HG03457 (cell line): ENCODE results near the gene CDH13.

Source experiments
- ATAC-seq: cut with Tn5 transposase; IDR thresholded peaks from one replicate; pipeline ENCODE4 v1.9.1; 2021; ENCODE audit warnings: moderate number of reproducible peaks; ENCODE audit not compliant: unreplicated experiment

The CDH13 gene

GRCh38 chr16:83318390-83318789 is 691.6 kb downstream of the CDH13 start:
- ATAC-seq, result no peak

GRCh38 chr16:83328936-83329335 is 702.2 kb downstream of the CDH13 start:
- ATAC-seq, result no peak

- no peak for ATAC-seq
These were observed 702.7 kb downstream of the CDH13 start for GRCh38 chr16:83329441-83329840.

GRCh38 chr16:83330251-83330650 is 703.5 kb downstream of the CDH13 start:
- no peak for ATAC-seq

DNA sequence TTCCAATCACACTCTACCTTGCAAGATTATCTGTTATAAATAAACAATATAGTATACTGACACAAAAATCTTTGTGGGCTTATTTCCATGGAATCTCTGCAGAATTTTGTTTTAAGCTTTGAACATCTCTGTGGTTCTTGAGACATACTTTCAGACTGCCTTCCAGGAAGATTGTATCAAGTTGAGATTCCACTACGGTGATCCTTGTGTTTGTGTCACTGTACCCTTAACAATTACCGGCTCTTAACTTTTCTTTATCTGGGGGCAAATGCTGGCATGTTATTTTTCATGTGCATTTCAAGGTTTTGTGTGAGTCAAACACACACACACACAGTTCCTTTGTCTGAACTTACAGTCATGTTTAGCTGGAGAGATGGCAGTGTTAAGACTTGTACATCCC is 708.3 kb downstream of the CDH13 start:
- no peak for ATAC-seq

DNA sequence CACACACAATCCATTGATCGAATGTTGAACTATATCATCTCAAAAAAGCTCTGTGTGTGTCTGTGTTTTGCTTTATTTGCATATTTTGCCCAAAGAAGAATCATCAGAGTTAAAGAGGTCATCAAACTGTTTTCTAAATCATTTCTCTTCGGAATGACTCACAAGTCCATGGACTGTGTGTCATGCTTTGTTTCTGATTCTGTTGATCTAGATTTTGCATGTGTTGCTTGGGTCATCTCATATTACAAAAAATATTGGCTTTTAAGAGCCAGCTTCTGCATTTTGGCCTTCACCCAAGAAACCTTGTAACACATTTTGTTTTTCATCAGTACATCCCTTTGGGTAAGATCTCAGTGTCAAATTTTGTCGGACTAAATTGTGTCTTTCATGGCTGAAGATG is 709.8 kb downstream of the CDH13 start:
- no peak for ATAC-seq

DNA sequence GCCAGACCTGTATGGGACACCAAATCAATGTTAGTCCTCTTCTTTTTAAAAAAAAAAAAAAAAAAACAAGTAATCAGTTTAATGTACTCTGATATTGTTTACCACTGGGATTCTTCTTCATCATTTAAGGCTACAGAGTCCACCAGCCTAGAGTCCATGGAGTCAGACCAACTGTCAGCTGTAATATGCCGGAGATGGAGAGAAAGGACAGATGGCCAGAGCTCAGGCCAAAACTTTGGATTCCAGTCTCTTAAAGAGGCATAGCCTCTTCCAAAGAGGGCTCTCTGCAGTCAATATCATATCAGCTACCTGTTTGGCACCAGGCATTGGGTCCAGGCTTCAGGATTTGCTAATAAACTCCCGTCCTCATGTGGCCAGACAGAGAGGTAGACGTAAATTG is 711.4 kb downstream of the CDH13 start:
- no peak for ATAC-seq

DNA sequence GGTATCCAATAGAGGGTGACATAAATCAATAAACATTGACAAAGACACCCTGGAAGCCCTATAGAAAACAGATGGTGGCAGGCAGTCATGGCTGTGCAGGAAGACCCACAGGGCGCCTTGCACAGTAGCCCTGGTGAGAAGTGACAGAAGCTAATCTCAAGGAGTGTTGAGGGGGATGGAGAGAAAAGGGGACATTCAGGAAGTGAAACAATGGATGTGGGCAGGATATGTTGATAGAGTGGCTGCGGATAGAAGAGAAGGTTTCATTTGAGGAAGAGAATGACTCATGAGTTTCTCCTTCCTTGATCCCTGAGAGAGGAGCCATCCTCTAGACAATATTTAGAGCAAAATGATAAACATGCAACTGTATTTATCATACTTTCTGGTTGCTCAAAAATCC is 712.2 kb downstream of the CDH13 start:
- ATAC-seq, result no peak

DNA sequence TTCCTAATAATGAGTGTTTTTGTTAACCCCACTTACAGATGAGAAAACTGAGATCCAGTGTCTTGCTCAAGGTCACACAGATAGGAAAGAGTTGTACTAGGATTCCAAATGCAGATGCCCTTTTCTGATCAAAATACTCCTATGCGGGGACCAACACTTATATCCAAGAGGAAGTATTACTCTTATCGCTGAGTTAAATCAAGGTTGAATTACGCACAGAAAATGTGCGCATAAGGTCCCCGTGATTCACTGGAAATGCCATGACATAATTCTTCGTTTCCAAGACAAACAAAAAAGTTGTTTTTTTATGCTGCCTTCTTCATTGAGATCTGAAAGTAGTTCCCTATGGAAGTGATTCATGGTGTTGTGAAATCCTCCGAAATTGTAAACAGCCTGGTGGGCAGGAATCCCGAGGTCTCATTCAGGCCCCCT is 717.2 kb downstream of the CDH13 start:
- ATAC-seq, result no peak

- no peak for ATAC-seq
These were observed 719.3 kb downstream of the CDH13 start for GRCh38 chr16:83345846-83346640.

DNA sequence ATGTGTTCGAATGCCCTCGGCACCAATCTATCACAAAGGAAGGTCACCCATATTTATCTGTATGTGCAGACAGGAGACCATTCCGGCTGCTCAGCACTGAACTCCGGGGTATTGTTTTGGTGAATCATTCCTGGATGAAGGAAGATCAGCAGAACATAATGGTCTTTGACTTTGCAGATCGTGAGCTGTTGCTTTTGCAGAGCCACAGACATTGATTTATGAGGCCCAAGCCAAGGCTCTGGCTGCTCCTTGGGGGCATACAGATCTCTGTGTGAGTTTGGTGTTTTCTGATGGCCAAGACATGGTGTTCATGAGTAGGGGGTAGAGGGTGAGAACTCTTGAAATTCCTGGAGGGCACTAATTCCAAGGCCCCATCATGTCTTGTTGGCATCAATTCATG is 722.2 kb downstream of the CDH13 start:
- ATAC-seq, result no peak

- ATAC-seq, result no peak
These were observed 723.7 kb downstream of the CDH13 start for GRCh38 chr16:83350481-83350880.

- ATAC-seq, result no peak
These were observed 725.1 kb downstream of the CDH13 start for GRCh38 chr16:83351846-83352245.

DNA sequence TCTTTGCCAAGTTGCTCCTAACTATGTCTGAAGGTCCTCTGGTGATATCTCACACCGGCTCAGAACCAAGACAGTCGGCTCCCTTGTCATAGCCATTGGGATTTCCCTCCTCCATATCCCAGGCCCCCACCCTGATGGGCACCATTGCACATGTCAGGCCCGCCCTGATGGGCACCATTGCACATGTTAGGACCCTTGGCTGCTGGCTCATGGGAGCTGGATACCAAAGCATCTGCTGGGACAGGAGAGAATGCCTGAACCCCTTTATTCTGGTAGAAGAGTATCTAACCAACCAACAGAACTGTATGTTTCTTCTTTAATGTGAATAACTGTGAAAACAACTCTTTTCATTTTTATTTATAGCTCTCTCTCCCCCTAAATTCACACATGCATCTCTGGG is 726.5 kb downstream of the CDH13 start:
- no peak for ATAC-seq

DNA sequence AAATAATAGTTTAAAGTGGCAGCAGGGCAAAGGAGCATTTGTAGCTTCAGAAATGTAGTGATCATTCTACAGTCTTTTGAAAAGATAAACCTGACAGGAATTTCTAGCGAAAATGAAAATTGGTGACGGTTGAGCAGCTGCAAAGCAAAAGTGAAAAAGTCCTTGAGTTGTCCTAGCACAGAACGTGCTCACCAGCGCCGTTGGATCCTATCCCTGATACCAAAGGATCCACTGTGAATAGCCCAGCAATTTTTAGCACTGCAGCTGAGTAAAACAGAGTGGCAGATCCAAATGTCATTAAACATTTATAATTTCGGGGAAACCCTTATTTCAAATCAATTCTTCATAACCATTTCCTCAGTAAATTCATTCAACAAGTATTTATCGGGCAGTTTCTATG is 727.2 kb downstream of the CDH13 start:
- ATAC-seq, result no peak

- ATAC-seq, result no peak
These were observed 728.9 kb downstream of the CDH13 start for GRCh38 chr16:83355570-83356218.

- no peak for ATAC-seq
These were observed 729.5 kb downstream of the CDH13 start for GRCh38 chr16:83356266-83356665.

DNA sequence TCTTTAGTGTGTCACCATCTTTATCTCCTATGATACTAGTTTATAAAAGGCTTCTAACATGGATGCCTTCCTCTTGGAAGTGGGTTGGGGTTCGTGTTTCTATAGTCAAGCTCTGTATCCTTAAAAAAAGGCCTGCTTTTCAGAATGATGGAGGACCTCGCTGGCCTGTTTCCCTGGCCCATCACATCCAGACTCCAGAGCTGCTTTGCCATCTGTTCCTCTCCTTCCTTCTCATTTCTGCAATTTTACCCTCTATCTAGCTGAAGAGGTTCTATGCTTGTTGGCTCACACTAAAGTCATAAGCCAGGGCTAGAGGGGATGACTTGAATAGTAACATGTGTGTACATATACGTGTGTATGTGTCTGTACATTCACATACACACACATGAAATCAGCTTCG is 730.2 kb downstream of the CDH13 start:
- no peak for ATAC-seq

DNA sequence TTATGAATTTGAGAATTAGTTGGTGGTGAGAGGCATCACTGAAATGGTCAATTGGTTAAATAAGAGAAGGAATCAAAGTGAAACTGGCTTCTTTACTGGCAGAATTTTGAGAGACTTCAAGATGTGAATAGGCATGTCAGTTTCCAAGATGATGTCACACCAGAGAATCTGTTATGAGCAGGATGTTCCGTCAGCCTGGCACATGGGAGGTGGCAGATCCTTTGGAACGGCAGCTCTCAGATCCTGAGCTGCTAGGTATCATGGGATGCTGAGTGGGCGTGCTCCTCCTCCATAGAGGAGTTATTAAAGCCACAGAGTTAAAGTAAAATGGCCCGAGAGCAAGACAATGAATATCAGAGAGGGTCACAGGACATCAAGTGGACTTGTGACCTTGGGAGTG is 736.8 kb downstream of the CDH13 start:
- ATAC-seq, result no peak

GRCh38 chr16:83365166-83365565 is 738.4 kb downstream of the CDH13 start:
- ATAC-seq, result no peak

GRCh38 chr16:83366228-83366627 is 739.5 kb downstream of the CDH13 start:
- ATAC-seq, result no peak

DNA sequence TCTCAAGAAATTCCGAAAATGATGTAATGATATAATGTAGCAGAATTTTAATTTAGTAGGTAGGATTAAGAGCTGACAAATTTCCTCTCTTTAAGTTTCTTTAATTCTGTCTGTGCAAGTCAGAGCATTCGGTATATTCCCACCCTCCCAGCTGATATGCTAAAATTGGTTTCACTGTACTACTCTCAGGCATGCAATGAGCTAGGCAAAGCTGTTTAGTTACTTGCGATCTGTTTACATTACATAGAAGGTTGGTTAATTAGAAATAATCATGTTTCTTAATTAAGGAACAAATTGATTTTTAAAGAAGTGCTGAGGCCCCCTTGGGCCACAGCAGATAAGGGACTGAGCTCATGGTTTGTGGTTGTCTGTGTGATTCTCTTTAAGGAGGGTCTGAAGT is 748.2 kb downstream of the CDH13 start:
- ATAC-seq, result no peak

DNA sequence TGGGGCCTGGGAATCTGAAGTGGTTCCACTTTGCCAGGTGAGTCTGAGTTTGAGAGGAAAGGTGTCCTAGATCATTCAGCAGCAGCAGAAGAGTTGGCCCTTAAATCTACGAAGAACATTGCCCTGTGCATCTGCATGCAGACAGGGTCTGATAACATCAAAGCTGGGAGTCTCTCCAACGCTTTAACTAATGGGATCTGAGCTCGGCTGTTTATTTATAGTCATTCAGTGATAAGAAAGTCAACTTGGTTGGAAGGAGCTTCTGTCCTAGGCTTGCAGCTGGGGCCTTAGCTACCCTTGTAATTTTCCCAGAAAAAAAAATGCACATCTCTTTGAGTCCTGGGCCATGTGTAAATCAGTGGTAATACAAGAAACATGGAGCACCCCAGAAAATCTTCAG is 763.0 kb downstream of the CDH13 start:
- ATAC-seq, result no peak
